Measurements from ENCODE around the gene CERS6.

DNA sequence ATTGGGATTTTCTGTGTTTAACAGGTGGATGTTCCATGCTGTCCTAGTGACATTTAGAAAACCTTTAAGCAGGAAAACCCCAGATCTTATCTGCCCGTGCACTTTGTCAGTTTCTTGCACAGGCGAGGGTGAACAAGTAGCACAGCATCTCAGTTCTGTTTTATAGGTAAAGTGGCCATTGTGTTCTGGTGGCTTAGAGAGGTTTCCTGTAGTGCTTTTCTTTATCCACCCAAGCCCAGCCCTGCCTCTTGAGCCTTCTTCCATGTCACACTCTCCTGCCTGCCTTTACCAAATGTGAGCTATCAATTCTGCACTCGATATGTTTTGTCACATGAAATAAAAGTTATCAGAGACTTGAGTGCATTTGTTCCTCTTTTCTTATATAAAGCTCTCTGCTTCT lies 211.1 kb downstream of the CERS6 start:
- no peak for TF ChIP-seq GATA2 (IDR thresholded peaks at IDR 0.05; ENCODE audit: low read depth, low read length)
- no peak for TF ChIP-seq GATA3 (IDR thresholded peaks at IDR 0.05; ENCODE audit: low read depth, low read length)
